GM21381 (cell line): Measurements from ENCODE around the gene AOPEP.
"Not testable (repeated sequence)": the region's sequence is repeated elsewhere in the genome, so short reads cannot be mapped to it uniquely, and the experiment has no call there.

ENCODE experiments used
- ATAC-seq: cut with Tn5 transposase; IDR thresholded peaks from one replicate; pipeline ENCODE4 v1.9.1; 2021; ENCODE audit warnings: mild to moderate bottlenecking, moderate library complexity; ENCODE audit not compliant: unreplicated experiment

AOPEP gene

GRCh38 chr9:94840738-94841137, 114.2 kb downstream of the AOPEP start:
- ATAC-seq = no peak

GRCh38 chr9:94843134-94843533, 116.6 kb downstream of the AOPEP start:
- no peak for ATAC-seq

GRCh38 chr9:94846739-94847138, 120.2 kb downstream of the AOPEP start:
- no peak for ATAC-seq

- ATAC-seq = no peak
Measured at GRCh38 chr9:94847486-94847885, 121.0 kb downstream of the AOPEP start.

GRCh38 chr9:94848791-94849190, 122.3 kb downstream of the AOPEP start:
- not testable (repeated sequence) for ATAC-seq

- no peak for ATAC-seq
Measured at GRCh38 chr9:94850540-94851434, 124.3 kb downstream of the AOPEP start.

- no peak for ATAC-seq
Measured at GRCh38 chr9:94851467-94851866, 125.0 kb downstream of the AOPEP start.

- no peak for ATAC-seq
Measured at GRCh38 chr9:94851892-94852291, 125.4 kb downstream of the AOPEP start.

- ATAC-seq = no peak
Measured at GRCh38 chr9:94852373-94852772, 125.9 kb downstream of the AOPEP start.

GRCh38 chr9:94853887-94854286, 127.4 kb downstream of the AOPEP start:
- no peak for ATAC-seq

- no peak for ATAC-seq
Measured at GRCh38 chr9:94855903-94856302, 129.4 kb downstream of the AOPEP start.

- no peak for ATAC-seq
Measured at GRCh38 chr9:94857791-94858190, 131.3 kb downstream of the AOPEP start.

- no peak for ATAC-seq
Measured at GRCh38 chr9:94859226-94859625, 132.7 kb downstream of the AOPEP start.

GRCh38 chr9:94859891-94860290, 133.4 kb downstream of the AOPEP start:
- ATAC-seq = no peak

GRCh38 chr9:94860678-94861588, 134.4 kb downstream of the AOPEP start:
- peak; percentile 95 for ATAC-seq

- ATAC-seq = no peak
Measured at GRCh38 chr9:94861589-94862272, 135.2 kb downstream of the AOPEP start.

- no peak for ATAC-seq
Measured at GRCh38 chr9:94864196-94864595, 137.7 kb downstream of the AOPEP start.

- no peak for ATAC-seq
Measured at GRCh38 chr9:94864862-94865509, 138.5 kb downstream of the AOPEP start.

GRCh38 chr9:94865582-94866452, 139.3 kb downstream of the AOPEP start:
- ATAC-seq = no peak

GRCh38 chr9:94866770-94867169, 140.3 kb downstream of the AOPEP start:
- ATAC-seq = no peak
